GM18907 (cell line): ENCODE results near the gene BICRA.
"Not testable (repeated sequence)": the region's sequence is repeated elsewhere in the genome, so short reads cannot be mapped to it uniquely, and the experiment has no call there.

Source experiments
- ATAC-seq: cut with Tn5 transposase; IDR thresholded peaks from one replicate; pipeline ENCODE4 v1.9.1; 2021; ENCODE audit warnings: mild to moderate bottlenecking, moderate library complexity; ENCODE audit not compliant: unreplicated experiment

BICRA gene

GRCh38 chr19:47707135-47707925, 98.4 kb downstream of the BICRA start:
- ATAC-seq: no peak

GRCh38 chr19:47711652-47712242, 102.8 kb downstream of the BICRA start:
- ATAC-seq: no peak

GRCh38 chr19:47713046-47714021, 104.4 kb downstream of the BICRA start, which contains the start of gene EHD2:
Gene EHD2, plus strand, starts transcription at chr19:47713422. Its CDS starts 3,191 bp downstream, at chr19:47716613.
- no peak for ATAC-seq

GRCh38 chr19:47714339-47714738, 105.4 kb downstream of the BICRA start:
- no peak for ATAC-seq

- ATAC-seq: not testable (repeated sequence)
These were observed 105.9 kb downstream of the BICRA start for GRCh38 chr19:47714855-47715254.

- ATAC-seq: no peak
These were observed 107.5 kb downstream of the BICRA start for GRCh38 chr19:47716270-47716937.

- not testable (repeated sequence) for ATAC-seq
These were observed 109.6 kb downstream of the BICRA start for GRCh38 chr19:47718415-47719046.

- no peak for ATAC-seq
These were observed 110.3 kb downstream of the BICRA start for GRCh38 chr19:47719047-47719859.

- ATAC-seq: no peak
These were observed 111.9 kb downstream of the BICRA start for GRCh38 chr19:47720669-47721422.

GRCh38 chr19:47723581-47723940, 114.6 kb downstream of the BICRA start:
- no peak for ATAC-seq

GRCh38 chr19:47725759-47726401, 116.9 kb downstream of the BICRA start:
- no peak for ATAC-seq

GRCh38 chr19:47726467-47726866, 117.5 kb downstream of the BICRA start:
- no peak for ATAC-seq

- not testable (repeated sequence) for ATAC-seq
These were observed 119.4 kb downstream of the BICRA start for GRCh38 chr19:47728295-47728694.

GRCh38 chr19:47729468-47729798, 120.5 kb downstream of the BICRA start:
- no peak for ATAC-seq

GRCh38 chr19:47729799-47730520, 121.0 kb downstream of the BICRA start:
- no peak for ATAC-seq

GRCh38 chr19:47730521-47730889, 121.6 kb downstream of the BICRA start:
- no peak for ATAC-seq

- ATAC-seq: no peak
These were observed 122.0 kb downstream of the BICRA start for GRCh38 chr19:47730910-47731309.

- ATAC-seq: no peak
These were observed 126.2 kb downstream of the BICRA start for GRCh38 chr19:47735131-47735530.
